ENCODE results near the gene THRB. TPM values are rescaled to one million over a fixed set of nuclear protein-coding genes. Genes with fewer than 3 reads are reported as not detected.

The THRB gene
- total and polyA plus RNA-seq, 9 of the 15 experiments (the other 6 are each of a cell fraction or from before 2014, with no cell fraction given), result 1.7 to 14.9 (median 6.9) TPM

DNA sequence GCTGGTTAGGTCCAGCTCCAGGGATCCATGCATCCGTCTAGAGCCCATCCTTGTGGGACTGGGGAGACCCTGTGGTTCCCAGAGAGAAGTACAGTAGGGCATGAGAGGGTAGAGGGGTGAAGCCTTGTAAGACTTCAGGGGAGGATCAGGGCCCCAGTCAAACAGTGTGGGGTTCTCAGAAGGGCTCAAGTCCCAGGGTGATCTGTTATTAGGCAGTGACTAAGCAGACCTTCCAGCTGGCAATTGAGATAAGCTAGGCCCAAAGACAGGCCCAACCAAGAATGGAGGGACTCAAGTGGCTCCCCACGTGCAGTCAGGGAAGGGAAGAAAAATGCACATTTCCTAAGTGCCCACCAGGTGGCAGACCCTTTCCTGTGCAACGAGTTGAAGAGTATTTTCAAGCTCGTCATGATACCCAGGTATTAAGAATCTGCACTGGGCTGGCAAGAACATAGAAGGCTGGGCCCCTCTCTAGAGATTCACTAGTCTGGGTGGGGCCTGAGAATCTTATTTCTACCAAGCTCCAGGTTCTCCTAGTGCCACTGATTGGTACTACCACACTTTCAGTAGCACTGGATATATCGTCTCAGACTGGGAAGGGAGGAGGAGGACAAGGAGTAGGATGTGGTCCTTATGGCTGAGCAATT, 308.8 kb downstream of the THRB start (continued):
- peak; percentile 38; the same call in 1 of the 2 replicates for TF ChIP-seq CHAMP1 (IDR thresholded peaks at IDR 0.05)
- peak; percentile 32; the same call in 1 of the 2 replicates for TF ChIP-seq ZNF445 (CRISPR knock-in tag; IDR thresholded peaks at IDR 0.05; ENCODE audit: low read depth)
- no peak for TF ChIP-seq NFRKB (IDR thresholded peaks at IDR 0.05; ENCODE audit: low read depth)
- no peak for TF ChIP-seq ERF (CRISPR knock-in tag; IDR thresholded peaks at IDR 0.05)
- no peak for TF ChIP-seq GATAD2A (IDR thresholded peaks at IDR 0.05)
- TF ChIP-seq PPARD (CRISPR knock-in tag; IDR thresholded peaks at IDR 0.05), result no peak
- TF ChIP-seq, protein P1, sequence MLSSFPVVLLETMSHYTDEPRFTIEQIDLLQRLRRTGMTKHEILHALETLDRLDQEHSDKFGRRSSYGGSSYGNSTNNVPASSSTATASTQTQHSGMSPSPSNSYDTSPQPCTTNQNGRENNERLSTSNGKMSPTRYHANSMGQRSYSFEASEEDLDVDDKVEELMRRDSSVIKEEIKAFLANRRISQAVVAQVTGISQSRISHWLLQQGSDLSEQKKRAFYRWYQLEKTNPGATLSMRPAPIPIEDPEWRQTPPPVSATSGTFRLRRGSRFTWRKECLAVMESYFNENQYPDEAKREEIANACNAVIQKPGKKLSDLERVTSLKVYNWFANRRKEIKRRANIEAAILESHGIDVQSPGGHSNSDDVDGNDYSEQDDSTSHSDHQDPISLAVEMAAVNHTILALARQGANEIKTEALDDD (IDR thresholded peaks at IDR 0.05), result peak; percentile 39; the same call in 1 of the 2 replicates
- TF ChIP-seq ARID1B (IDR thresholded peaks at IDR 0.05), result peak; percentile 96
- peak; percentile 41; the same call in 1 of the 2 replicates for TF ChIP-seq MITF (IDR thresholded peaks at IDR 0.05)
- no peak for TF ChIP-seq AFF1 (IDR thresholded peaks at IDR 0.05; ENCODE audit: low read depth in 1 of 2, partially characterized antibody in 2 of 2)
- no peak for TF ChIP-seq POLR2H (tag; IDR thresholded peaks at IDR 0.05; ENCODE audit: low read depth)
- TF ChIP-seq BRF2 (IDR thresholded peaks at IDR 0.05; ENCODE audit: borderline replicate concordance, insufficient read depth, insufficient read length), result no peak
- peak; percentile 75; the same call in 1 of the 2 replicates for TF ChIP-seq HES1 (IDR thresholded peaks at IDR 0.05; ENCODE audit: low read depth)
- no peak for TF ChIP-seq HNRNPL (IDR thresholded peaks at IDR 0.05; ENCODE audit: low read depth, low read length)

Data from K562 (cell line).